Keratinocyte (primary cell): ENCODE results near the gene ARL15. TPM values are rescaled to one million over a fixed set of nuclear protein-coding genes. Genes with fewer than 3 reads are reported as not detected.

Experiments
- DNase-seq: peaks from one replicate; pipeline ENCODE4 v3.0.0-alpha.2; 2011; ENCODE audit warnings: low read depth, missing footprints, low spot score
- FAIRE-seq: peaks from 2 replicates; lab custom pipeline; 2011; peaks lifted over from hg19 to GRCh38; lab: Jason Lieb, UNC
- H2AFZ ChIP-seq: 2 replicates; pipeline ENCODE4 v1.6.0; 2012; ENCODE audit warnings: low read length, control low read depth, inconsistent platforms; ENCODE audit not compliant: control insufficient read depth
- H3K27ac ChIP-seq: 2 replicates; pipeline ENCODE4 v1.5.1; 2011; ENCODE audit warnings: low read length; ENCODE audit not compliant: control insufficient read depth, insufficient read depth
- H3K27me3 ChIP-seq: 3 replicates; pipeline ENCODE4 v1.6.0; 2011; ENCODE audit warnings: low read length; ENCODE audit not compliant: control insufficient read depth, insufficient read depth; ENCODE audit errors: extremely low read depth
- H3K36me3 ChIP-seq, 2 experiments: 2 replicates in 1 of 2; 3 replicates in 1 of 2; pipeline ENCODE4 v1.5.1; 2011; ENCODE audit warnings: low read length in 2 of 2, mild to moderate bottlenecking in 1 of 2; ENCODE audit not compliant: control insufficient read depth in 2 of 2, insufficient read depth in 2 of 2; ENCODE audit errors: extremely low read depth in 1 of 2
- H3K4me1 ChIP-seq: 3 replicates; pipeline ENCODE4 v1.5.1; 2011; ENCODE audit warnings: low read length; ENCODE audit not compliant: control insufficient read depth, insufficient read depth; ENCODE audit errors: extremely low read depth
- H3K4me2 ChIP-seq: 3 replicates; pipeline ENCODE4 v1.6.0; 2011; ENCODE audit warnings: low read depth, low read length; ENCODE audit not compliant: control insufficient read depth, insufficient read depth; ENCODE audit errors: extremely low read depth
- H3K4me3 ChIP-seq, 3 experiments: fragments of 200-600 bp in 1 of 3; sonication (generic) in 1 of 3; 2 replicates in 2 of 3; 3 replicates in 1 of 3; pipeline ENCODE4 v1.5.1; 2011 to 2016; ENCODE audit warnings: low read length in 3 of 3, mild to moderate bottlenecking in 3 of 3, control low read depth in 2 of 3, inconsistent platforms in 1 of 3, low read depth in 1 of 3, mixed read lengths in 1 of 3, mixed run types in 1 of 3, moderate library complexity in 1 of 3; ENCODE audit not compliant: control insufficient read depth in 2 of 3, insufficient read depth in 2 of 3; ENCODE audit errors: extremely low read depth in 1 of 3
- H3K79me2 ChIP-seq: 2 replicates; pipeline ENCODE4 v1.6.0; 2012; ENCODE audit warnings: low read length; ENCODE audit not compliant: control insufficient read depth, insufficient read depth
- H3K9ac ChIP-seq: 3 replicates; pipeline ENCODE4 v1.6.0; 2011; ENCODE audit warnings: low read length; ENCODE audit not compliant: control insufficient read depth, insufficient read depth; ENCODE audit errors: extremely low read depth
- H3K9me1 ChIP-seq: 3 replicates; pipeline ENCODE4 v1.6.0; 2011; ENCODE audit warnings: low read length; ENCODE audit not compliant: control insufficient read depth, insufficient read depth; ENCODE audit errors: extremely low read depth
- H3K9me3 ChIP-seq: 2 replicates; pipeline ENCODE4 v1.5.1; 2012; ENCODE audit warnings: low read depth, low read length; ENCODE audit not compliant: control insufficient read depth
- H4K20me1 ChIP-seq: 3 replicates; pipeline ENCODE4 v1.6.0; 2011; ENCODE audit warnings: low read length; ENCODE audit not compliant: control insufficient read depth, insufficient read depth; ENCODE audit errors: extremely low read depth
- EZH2 ChIP-seq: IDR thresholded peaks from one replicate; pipeline ENCODE4 v1.6.1; 2012; ENCODE audit warnings: inconsistent platforms, mild to moderate bottlenecking, low read length, moderate library complexity
- dilution Hi-C: fragments of 300-500 bp; cut with MboI; formaldehyde crosslinking; loops from one replicate; pipeline ENCODE4 v1.7.0; 2020; ENCODE audit warnings: low sequenced_read_pairs; ENCODE audit not compliant: extremely low pct_ligation_motif_present
- polyA plus RNA-seq, 5 experiments: library from polyadenylated mRNA; depleted of rRNA in 3 of 5; stranded (reverse) in 3 of 5; stranded (forward) in 1 of 5; unstranded in 1 of 5; fragments of >200 nt; gene quantifications; 1 replicate in 1 of 5; 2 replicates in 3 of 5; 3 replicates in 1 of 5; pipeline versions ENCODE4 v1.2.1 to v1.2.3, GENCODE V29; 2011 to 2012; ENCODE audit warnings: missing spikeins in 2 of 5, low read depth in 1 of 5, low replicate concordance in 1 of 5
- TF ChIP-seq, protein P1 (sequence below), 3 experiments: IDR thresholded peaks in 1 of 3; conservative IDR thresholded peaks in 1 of 3; optimal IDR thresholded peaks in 1 of 3; 2 replicates in 2 of 3; 3 replicates in 1 of 3; pipeline versions ENCODE3 to v1.5.1; 2011; ENCODE audit warnings: low read length in 3 of 3, mild to moderate bottlenecking in 3 of 3, moderate library complexity in 2 of 3, control low read depth in 1 of 3, inconsistent platforms in 1 of 3; ENCODE audit not compliant: insufficient read depth in 2 of 3; ENCODE audit errors: extremely low read depth in 1 of 3

The ARL15 gene
- polyA plus RNA-seq, 1 donor (not counting 4 experiments of a cell fraction or from before 2014, with no cell fraction given): 19.7 TPM

DNA sequence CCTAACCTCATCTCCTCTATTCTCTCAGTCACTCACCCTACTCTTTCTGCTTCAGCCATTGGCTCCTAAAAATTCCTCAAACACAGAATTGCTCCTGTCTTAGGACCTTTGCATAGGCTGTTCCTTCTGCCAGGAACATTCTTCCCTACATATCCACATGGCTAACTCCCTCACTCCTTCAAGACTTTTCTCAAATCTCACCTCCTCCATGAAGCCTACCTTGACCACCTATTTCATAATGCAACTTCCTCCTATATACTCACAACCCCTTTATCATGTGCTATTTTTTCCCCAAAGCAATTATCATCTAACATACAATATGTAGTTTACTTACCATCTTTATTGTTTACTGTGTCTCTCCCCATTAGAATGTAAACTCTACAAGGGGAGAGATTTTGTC lies 45.8 kb downstream of the ARL15 start:
- DNase-seq: no peak
- Histone ChIP-seq H3K36me3 (no peaks in the 10 kb centered on the region), H3K9me3 (no peaks in the 10 kb centered on the region), H3K79me2 (no peaks in the 10 kb centered on the region), H3K9me1 (no peaks in the 10 kb centered on the region), H4K20me1 (no peaks in the 10 kb centered on the region), H3K27ac (no peak overlapping the region), H3K9ac (no peak overlapping the region), H3K4me3 (no peak overlapping the region), H2AFZ (no peak overlapping the region), H3K27me3 (no peaks in the 10 kb centered on the region), H3K4me1 (no peaks in the 10 kb centered on the region), H3K4me2 (no peak overlapping the region)
- FAIRE-seq: no peak
- no peak for TF ChIP-seq EZH2
- TF ChIP-seq, protein P1, sequence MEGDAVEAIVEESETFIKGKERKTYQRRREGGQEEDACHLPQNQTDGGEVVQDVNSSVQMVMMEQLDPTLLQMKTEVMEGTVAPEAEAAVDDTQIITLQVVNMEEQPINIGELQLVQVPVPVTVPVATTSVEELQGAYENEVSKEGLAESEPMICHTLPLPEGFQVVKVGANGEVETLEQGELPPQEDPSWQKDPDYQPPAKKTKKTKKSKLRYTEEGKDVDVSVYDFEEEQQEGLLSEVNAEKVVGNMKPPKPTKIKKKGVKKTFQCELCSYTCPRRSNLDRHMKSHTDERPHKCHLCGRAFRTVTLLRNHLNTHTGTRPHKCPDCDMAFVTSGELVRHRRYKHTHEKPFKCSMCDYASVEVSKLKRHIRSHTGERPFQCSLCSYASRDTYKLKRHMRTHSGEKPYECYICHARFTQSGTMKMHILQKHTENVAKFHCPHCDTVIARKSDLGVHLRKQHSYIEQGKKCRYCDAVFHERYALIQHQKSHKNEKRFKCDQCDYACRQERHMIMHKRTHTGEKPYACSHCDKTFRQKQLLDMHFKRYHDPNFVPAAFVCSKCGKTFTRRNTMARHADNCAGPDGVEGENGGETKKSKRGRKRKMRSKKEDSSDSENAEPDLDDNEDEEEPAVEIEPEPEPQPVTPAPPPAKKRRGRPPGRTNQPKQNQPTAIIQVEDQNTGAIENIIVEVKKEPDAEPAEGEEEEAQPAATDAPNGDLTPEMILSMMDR (optimal IDR thresholded peaks at IDR 0.05 in 1 of 3, IDR thresholded peaks at IDR 0.05 in 1 of 3, conservative IDR thresholded peaks at IDR 0.05 in 1 of 3; ENCODE audit: extremely low read depth in 1 of 3, insufficient read depth in 2 of 3, low read length in 3 of 3): no peak
- dilution Hi-C loops: no loop called here

DNA sequence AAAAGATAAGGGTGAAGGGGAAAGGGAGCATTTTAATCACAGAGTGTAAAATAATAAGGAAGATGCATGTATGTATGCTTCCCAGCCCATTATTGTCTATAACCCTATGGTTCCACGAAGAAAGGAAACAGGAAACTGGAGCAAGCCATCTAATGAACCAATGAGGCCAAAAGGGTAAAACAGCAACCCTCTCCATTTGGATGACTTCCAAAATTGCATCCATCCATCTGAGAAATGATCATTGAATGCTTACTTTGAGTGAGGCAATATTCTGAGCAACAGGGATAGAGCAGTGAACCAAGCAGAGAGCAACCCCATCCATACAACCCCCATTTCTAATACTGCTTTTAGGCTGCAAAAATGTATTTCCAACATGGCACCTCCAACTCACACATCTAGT lies 46.9 kb downstream of the ARL15 start:
- H3K4me1 ChIP-seq: peaks cover 11% of the 10 kb centered on the region
- DNase-seq (no peak), FAIRE-seq (no peak)
- no peaks in the 10 kb centered on the region for H3K79me2 ChIP-seq
- no peaks in the 10 kb centered on the region for H3K36me3 ChIP-seq
- H3K9ac ChIP-seq: no peak overlapping the region
- H3K27me3 ChIP-seq: no peaks in the 10 kb centered on the region
- TF ChIP-seq, protein P1 (optimal IDR thresholded peaks at IDR 0.05 in 1 of 3, IDR thresholded peaks at IDR 0.05 in 1 of 3, conservative IDR thresholded peaks at IDR 0.05 in 1 of 3; ENCODE audit: extremely low read depth in 1 of 3, insufficient read depth in 2 of 3, low read length in 3 of 3): no peak
- TF ChIP-seq EZH2: no peak
- no peak overlapping the region for H3K4me2 ChIP-seq
- H3K4me3 ChIP-seq: no peak overlapping the region
- no peak overlapping the region for H3K27ac ChIP-seq
- H4K20me1 ChIP-seq: peaks cover 5% of the 10 kb centered on the region
- H3K9me3 ChIP-seq: no peaks in the 10 kb centered on the region
- no peak overlapping the region for H2AFZ ChIP-seq
- H3K9me1 ChIP-seq: no peaks in the 10 kb centered on the region
- dilution Hi-C loops: no loop called here
